Measurements from ENCODE around the gene FERD3L.

GRCh38 chr7:19133886-19134285 is 11.3 kb downstream of the FERD3L start:
- TF ChIP-seq CTCF (conservative IDR thresholded peaks at IDR 0.05): no peak
- TF ChIP-seq ZFX (IDR thresholded peaks at IDR 0.05): no peak
